GM19467 (cell line): Measurements from ENCODE around the gene POLR2E.
"Not testable (repeated sequence)": the region's sequence is repeated elsewhere in the genome, so short reads cannot be mapped to it uniquely, and the experiment has no call there.

Experiments
- ATAC-seq: cut with Tn5 transposase; IDR thresholded peaks from one replicate; pipeline ENCODE4 v1.9.1; 2021; ENCODE audit warnings: mild to moderate bottlenecking, moderate library complexity; ENCODE audit not compliant: unreplicated experiment

Gene POLR2E

GRCh38 chr19:1126984-1127760 lies 32.0 kb upstream of the POLR2E start:
- ATAC-seq, result no peak

- ATAC-seq, result no peak
Observed at GRCh38 chr19:1125601-1126467, 30.7 kb upstream of the POLR2E start.

GRCh38 chr19:1123885-1124677 lies 28.9 kb upstream of the POLR2E start:
- no peak for ATAC-seq

- ATAC-seq, result no peak
Observed at GRCh38 chr19:1123381-1123780, 28.2 kb upstream of the POLR2E start.

- no peak for ATAC-seq
Observed at GRCh38 chr19:1122972-1123363, 27.8 kb upstream of the POLR2E start.

GRCh38 chr19:1122021-1122971 lies 27.1 kb upstream of the POLR2E start:
- ATAC-seq, result no peak

GRCh38 chr19:1121395-1121794 lies 26.2 kb upstream of the POLR2E start:
- ATAC-seq, result no peak

GRCh38 chr19:1119475-1120217 lies 24.5 kb upstream of the POLR2E start:
- no peak for ATAC-seq

- no peak for ATAC-seq
Observed at GRCh38 chr19:1118999-1119398, 23.8 kb upstream of the POLR2E start.

- ATAC-seq, result no peak
Observed at GRCh38 chr19:1117654-1118053, 22.5 kb upstream of the POLR2E start.

GRCh38 chr19:1116726-1117581 lies 21.8 kb upstream of the POLR2E start:
- ATAC-seq, result no peak

GRCh38 chr19:1115646-1116420 lies 20.7 kb upstream of the POLR2E start:
- ATAC-seq, result no peak

- ATAC-seq, result not testable (repeated sequence)
Observed at GRCh38 chr19:1114728-1115127, 19.6 kb upstream of the POLR2E start.

GRCh38 chr19:1113986-1114483 lies 18.9 kb upstream of the POLR2E start:
- no peak for ATAC-seq

- ATAC-seq, result peak; percentile 49
Observed at GRCh38 chr19:1113030-1113985, 18.1 kb upstream of the POLR2E start.

GRCh38 chr19:1112268-1113029 lies 17.3 kb upstream of the POLR2E start:
- no peak for ATAC-seq
